ENCODE data around the gene SYNGAP1. TPM values are rescaled to one million over a fixed set of nuclear protein-coding genes. Genes with fewer than 3 reads are reported as not detected.
"Not testable (repeated sequence)": the region's sequence is repeated elsewhere in the genome, so short reads cannot be mapped to it uniquely, and the experiment has no call there.

SYNGAP1 gene
- polyA plus RNA-seq, 1 donor from 2014 or later: 4.3 TPM

- no peaks in the 10 kb centered on the region for H3K27me3 ChIP-seq (ENCODE audit: insufficient read depth, low read depth, low read length)
- no peak overlapping the region for H2AFZ ChIP-seq (ENCODE audit: low read depth, low read length)
- no peaks in the 10 kb centered on the region for H3K9me2 ChIP-seq (ENCODE audit: insufficient read depth, low read length)
- H3K27ac ChIP-seq (ENCODE audit: low read length): no peak overlapping the region
- H3K36me3 ChIP-seq (ENCODE audit: insufficient read depth, low read length): no peaks in the 10 kb centered on the region
- H3K9ac ChIP-seq (ENCODE audit: low read length): no peak overlapping the region
- H3F3A ChIP-seq (ENCODE audit: insufficient read depth, low read length, poor library complexity, severe bottlenecking): no peaks in the 10 kb centered on the region
- no peak overlapping the region for H3K4me3 ChIP-seq (ENCODE audit: low read length)
- no peak for TF ChIP-seq EP300 (conservative IDR thresholded peaks at IDR 0.05; ENCODE audit: poor library complexity, severe bottlenecking)
- TF ChIP-seq CTCF (IDR thresholded peaks at IDR 0.05; ENCODE audit: poor library complexity, severe bottlenecking): no peak
- no peak for TF ChIP-seq REST (IDR thresholded peaks at IDR 0.05; ENCODE audit: borderline replicate concordance)
- TF ChIP-seq MXI1 (conservative IDR thresholded peaks at IDR 0.05; ENCODE audit: poor library complexity, severe bottlenecking): no peak
- no peak for TF ChIP-seq SMC3 (conservative IDR thresholded peaks at IDR 0.05; ENCODE audit: poor library complexity)
- TF ChIP-seq RAD21 (conservative IDR thresholded peaks at IDR 0.05): no peak
- no peak for TF ChIP-seq EZH2 (IDR thresholded peaks at IDR 0.05; ENCODE audit: borderline replicate concordance, insufficient read depth, low read length, poor library complexity, severe bottlenecking)
- no peak for TF ChIP-seq TAF1 (IDR thresholded peaks at IDR 0.05; ENCODE audit: low read depth)
- no peak for TF ChIP-seq POLR2AphosphoS5 (IDR thresholded peaks at IDR 0.05)
- no peaks in the 10 kb centered on the region for H3K9me3 ChIP-seq (ENCODE audit: low read length)
- no peak overlapping the region for H3K4me2 ChIP-seq (ENCODE audit: low read length)
- H4K20me1 ChIP-seq (ENCODE audit: insufficient read depth): no peaks in the 10 kb centered on the region
- H3K79me2 ChIP-seq (replicated peaks; ENCODE audit: insufficient read depth, low read length): no peaks in the 10 kb centered on the region
These were observed 44.7 kb upstream of the SYNGAP1 start for GRCh38 chr6:33375143-33375671.

GRCh38 chr6:33377171-33377570 is 42.7 kb upstream of the SYNGAP1 start:
- Histone ChIP-seq H3K36me3 (ENCODE audit: insufficient read depth, low read length) (no peaks in the 10 kb centered on the region), H3K4me3 (ENCODE audit: low read length) (no peak overlapping the region), H3F3A (ENCODE audit: insufficient read depth, low read length, poor library complexity, severe bottlenecking) (no peaks in the 10 kb centered on the region), H3K9me3 (ENCODE audit: low read length) (no peaks in the 10 kb centered on the region), H3K79me2 (replicated peaks; ENCODE audit: insufficient read depth, low read length) (no peaks in the 10 kb centered on the region), H3K9ac (ENCODE audit: low read length) (no peak overlapping the region), H3K4me2 (ENCODE audit: low read length) (no peak overlapping the region), H3K9me2 (ENCODE audit: insufficient read depth, low read length) (no peaks in the 10 kb centered on the region), H4K20me1 (ENCODE audit: insufficient read depth) (no peaks in the 10 kb centered on the region), H2AFZ (ENCODE audit: low read depth, low read length) (no peak overlapping the region), H3K27ac (ENCODE audit: low read length) (no peak overlapping the region), H3K27me3 (ENCODE audit: insufficient read depth, low read depth, low read length) (no peaks in the 10 kb centered on the region)
- TF ChIP-seq POLR2AphosphoS5 (IDR thresholded peaks at IDR 0.05) (no peak), REST (IDR thresholded peaks at IDR 0.05; ENCODE audit: borderline replicate concordance) (no peak), EZH2 (IDR thresholded peaks at IDR 0.05; ENCODE audit: borderline replicate concordance, insufficient read depth, low read length, poor library complexity, severe bottlenecking) (no peak), MXI1 (conservative IDR thresholded peaks at IDR 0.05; ENCODE audit: poor library complexity, severe bottlenecking) (no peak), CTCF (IDR thresholded peaks at IDR 0.05; ENCODE audit: poor library complexity, severe bottlenecking) (no peak), RAD21 (conservative IDR thresholded peaks at IDR 0.05) (no peak), SMC3 (conservative IDR thresholded peaks at IDR 0.05; ENCODE audit: poor library complexity) (no peak), EP300 (conservative IDR thresholded peaks at IDR 0.05; ENCODE audit: poor library complexity, severe bottlenecking) (no peak), TAF1 (IDR thresholded peaks at IDR 0.05; ENCODE audit: low read depth) (no peak)

GRCh38 chr6:33379184-33379583 is 40.7 kb upstream of the SYNGAP1 start:
- H3K36me3 ChIP-seq (ENCODE audit: insufficient read depth, low read length); H3F3A ChIP-seq (ENCODE audit: insufficient read depth, low read length, poor library complexity, severe bottlenecking); H4K20me1 ChIP-seq (ENCODE audit: insufficient read depth); H3K9me2 ChIP-seq (ENCODE audit: insufficient read depth, low read length); H3K9ac ChIP-seq (ENCODE audit: low read length); H3K27me3 ChIP-seq (ENCODE audit: insufficient read depth, low read depth, low read length); H3K4me3 ChIP-seq (ENCODE audit: low read length); H3K4me2 ChIP-seq (ENCODE audit: low read length); H3K27ac ChIP-seq (ENCODE audit: low read length); H3K79me2 ChIP-seq (replicated peaks; ENCODE audit: insufficient read depth, low read length); H2AFZ ChIP-seq (ENCODE audit: low read depth, low read length); H3K9me3 ChIP-seq (ENCODE audit: low read length): not testable (repeated sequence)

All from neural cell (in vitro differentiated cells).